GM12864 (cell line): ENCODE results near the gene CACNA2D2.
A peak's percentile ranks its signal among the peaks of the same experiment; 100 is the strongest.

Experiments used
- DNase-seq: peaks from one replicate; pipeline ENCODE4 v3.0.0-alpha.2; 2011; ENCODE audit warnings: low read depth
- H3K4me3 ChIP-seq: 2 replicates; pipeline ENCODE4 v1.5.1; 2011; ENCODE audit warnings: mild to moderate bottlenecking, low read depth, low read length, control low read depth
- TF ChIP-seq, protein P1 (sequence below): IDR thresholded peaks from 2 replicates; pipeline ENCODE4 v1.5.1; 2011; ENCODE audit warnings: low read depth, mild to moderate bottlenecking, moderate library complexity, low read length, control low read depth, inconsistent platforms; ENCODE audit errors: missing control alignments

Gene CACNA2D2

GRCh38 chr3:50338965-50339364 lies 164.5 kb downstream of the CACNA2D2 start:
- TF ChIP-seq, protein P1, sequence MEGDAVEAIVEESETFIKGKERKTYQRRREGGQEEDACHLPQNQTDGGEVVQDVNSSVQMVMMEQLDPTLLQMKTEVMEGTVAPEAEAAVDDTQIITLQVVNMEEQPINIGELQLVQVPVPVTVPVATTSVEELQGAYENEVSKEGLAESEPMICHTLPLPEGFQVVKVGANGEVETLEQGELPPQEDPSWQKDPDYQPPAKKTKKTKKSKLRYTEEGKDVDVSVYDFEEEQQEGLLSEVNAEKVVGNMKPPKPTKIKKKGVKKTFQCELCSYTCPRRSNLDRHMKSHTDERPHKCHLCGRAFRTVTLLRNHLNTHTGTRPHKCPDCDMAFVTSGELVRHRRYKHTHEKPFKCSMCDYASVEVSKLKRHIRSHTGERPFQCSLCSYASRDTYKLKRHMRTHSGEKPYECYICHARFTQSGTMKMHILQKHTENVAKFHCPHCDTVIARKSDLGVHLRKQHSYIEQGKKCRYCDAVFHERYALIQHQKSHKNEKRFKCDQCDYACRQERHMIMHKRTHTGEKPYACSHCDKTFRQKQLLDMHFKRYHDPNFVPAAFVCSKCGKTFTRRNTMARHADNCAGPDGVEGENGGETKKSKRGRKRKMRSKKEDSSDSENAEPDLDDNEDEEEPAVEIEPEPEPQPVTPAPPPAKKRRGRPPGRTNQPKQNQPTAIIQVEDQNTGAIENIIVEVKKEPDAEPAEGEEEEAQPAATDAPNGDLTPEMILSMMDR = peak; percentile 21
- peak overlapping the region; percentile 91 for H3K4me3 ChIP-seq
- DNase-seq = no peak

- TF ChIP-seq, protein P1 = no peak
- peak; percentile 96 for DNase-seq
- peak overlapping the region; percentile 91 for H3K4me3 ChIP-seq
These were observed 166.1 kb downstream of the CACNA2D2 start for GRCh38 chr3:50337175-50337861.

DNA sequence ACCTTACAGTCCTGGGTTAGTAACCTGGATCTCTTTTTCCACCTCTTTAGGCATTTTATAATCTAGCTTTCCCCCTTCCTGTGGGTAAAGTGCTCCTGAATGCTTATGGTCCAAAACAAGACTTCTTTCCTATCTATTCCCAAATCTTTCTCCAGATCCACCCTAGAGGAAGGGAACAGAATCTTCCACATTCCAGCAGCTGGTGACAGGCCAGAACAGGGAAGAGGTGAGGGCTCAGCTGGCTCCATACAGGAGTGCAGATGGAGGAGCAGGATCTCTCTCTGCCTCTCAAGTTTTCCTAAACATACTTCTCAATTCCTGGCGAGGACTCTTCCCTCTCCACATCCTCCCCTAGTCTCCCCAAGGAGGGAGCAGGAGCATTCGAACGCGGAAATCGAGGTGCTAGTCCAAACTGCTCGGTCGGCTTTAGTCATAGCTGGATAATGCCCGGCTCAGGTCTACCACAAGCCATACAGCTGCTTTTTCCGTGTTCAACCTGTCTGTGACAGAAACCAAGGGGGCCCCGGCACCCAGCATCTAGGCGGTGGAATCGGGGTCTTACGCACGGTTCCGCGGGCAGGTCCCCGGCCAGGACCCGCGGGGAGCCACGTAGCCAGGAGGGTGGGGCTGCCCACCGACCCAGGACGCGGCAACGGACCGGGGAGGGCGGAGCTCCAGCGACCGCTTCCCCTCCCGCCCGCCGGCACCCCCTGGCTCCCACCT lies 166.8 kb downstream of the CACNA2D2 start:
- TF ChIP-seq, protein P1 = no peak
- no peak for DNase-seq
- H3K4me3 ChIP-seq = peak overlapping the region; percentile 91

DNA sequence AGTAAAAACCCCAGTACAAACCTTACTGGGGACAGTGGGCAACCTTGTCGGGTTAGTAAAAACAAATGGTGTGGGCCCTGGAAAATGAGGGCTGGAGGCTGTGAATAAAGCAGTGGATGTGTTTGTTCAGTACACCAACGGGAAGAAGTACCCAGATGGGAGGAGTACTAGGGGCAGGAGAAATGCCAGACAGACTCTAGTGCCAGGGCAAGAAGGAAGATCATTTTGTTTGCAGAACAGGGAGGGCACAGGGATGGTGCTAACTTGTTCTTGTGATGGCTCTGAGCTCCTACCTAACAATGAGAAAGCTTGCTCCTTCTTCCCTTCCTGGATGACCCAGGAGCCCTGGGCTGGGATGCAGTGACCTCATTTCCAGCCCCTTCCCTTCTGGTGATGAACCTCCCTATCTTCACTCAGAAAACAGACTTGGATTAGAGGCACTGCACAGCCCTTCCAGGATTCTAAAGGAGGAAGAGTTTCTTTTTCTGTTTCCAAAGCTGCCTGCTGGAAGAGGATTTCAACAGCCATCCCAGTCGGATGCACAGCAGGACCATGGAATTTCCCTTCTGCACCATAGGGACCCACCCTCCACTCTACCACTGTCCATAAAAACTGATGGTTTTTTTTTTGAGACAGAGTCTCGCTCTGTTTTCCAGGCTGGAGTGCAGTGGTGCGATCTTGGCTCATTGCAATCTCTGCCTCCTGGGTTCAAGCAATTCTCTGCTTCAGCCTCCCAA lies 168.9 kb downstream of the CACNA2D2 start:
- H3K4me3 ChIP-seq = no peak overlapping the region
- TF ChIP-seq, protein P1 = no peak
- DNase-seq = no peak

DNA sequence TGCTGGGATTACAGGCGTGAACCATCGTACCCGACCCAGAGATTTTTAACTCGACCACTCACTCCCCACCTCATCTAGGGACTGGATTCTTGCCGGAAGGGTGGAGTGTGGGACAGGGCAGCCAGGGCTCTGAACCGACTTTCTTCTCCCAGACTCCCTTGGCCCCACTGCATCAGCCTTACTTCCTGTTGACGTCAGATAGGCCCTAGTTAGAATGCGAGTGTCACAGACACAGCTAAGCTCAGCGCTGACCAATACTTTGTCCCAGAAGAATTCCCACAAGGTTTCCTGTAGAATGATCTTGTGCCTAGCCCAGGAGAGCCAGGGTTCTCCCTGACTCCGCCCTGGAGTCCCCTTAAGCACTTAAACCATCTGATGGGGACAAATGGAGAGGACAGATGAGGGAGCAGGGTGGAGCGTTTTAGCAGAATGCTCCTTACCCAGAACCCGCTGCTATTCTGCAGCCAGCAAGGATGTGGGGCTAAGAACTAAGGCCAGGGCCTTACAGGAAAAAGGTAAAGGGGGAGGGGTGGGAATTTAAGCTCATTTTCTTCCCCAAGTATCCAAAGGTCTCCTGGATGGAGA lies 169.6 kb downstream of the CACNA2D2 start:
- H3K4me3 ChIP-seq = no peak overlapping the region
- no peak for DNase-seq
- TF ChIP-seq, protein P1 = no peak

DNA sequence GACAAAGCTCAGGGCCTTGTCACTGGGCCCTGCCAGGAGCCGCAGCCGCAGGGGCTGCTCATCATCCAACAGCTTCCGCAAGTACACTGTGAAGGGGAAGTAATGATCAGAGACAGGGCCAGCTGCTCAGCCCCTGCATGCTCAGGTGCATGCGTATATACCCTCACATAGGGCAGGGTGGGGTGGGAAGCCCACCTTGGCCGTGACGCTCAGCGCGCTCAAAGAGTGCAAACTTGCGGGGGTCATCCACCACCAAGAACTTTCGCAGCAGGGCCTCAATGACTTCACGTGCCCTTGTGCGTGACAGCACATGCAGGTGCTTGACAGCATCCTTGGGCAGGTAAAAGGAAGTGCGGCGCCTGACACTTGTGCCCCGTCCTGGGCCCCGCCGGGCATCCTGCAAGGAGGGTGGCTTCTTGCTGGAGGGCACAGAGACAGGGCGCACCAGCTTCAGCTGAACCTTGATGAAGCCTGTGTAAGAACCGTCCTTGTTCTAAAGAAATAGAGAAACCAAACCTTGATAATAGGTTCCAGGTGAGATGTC lies 172.0 kb downstream of the CACNA2D2 start:
- H3K4me3 ChIP-seq = no peak overlapping the region
- DNase-seq = no peak
- TF ChIP-seq, protein P1 = no peak
